Measurements from ENCODE around the gene FOXS1.

The FOXS1 gene

DNA sequence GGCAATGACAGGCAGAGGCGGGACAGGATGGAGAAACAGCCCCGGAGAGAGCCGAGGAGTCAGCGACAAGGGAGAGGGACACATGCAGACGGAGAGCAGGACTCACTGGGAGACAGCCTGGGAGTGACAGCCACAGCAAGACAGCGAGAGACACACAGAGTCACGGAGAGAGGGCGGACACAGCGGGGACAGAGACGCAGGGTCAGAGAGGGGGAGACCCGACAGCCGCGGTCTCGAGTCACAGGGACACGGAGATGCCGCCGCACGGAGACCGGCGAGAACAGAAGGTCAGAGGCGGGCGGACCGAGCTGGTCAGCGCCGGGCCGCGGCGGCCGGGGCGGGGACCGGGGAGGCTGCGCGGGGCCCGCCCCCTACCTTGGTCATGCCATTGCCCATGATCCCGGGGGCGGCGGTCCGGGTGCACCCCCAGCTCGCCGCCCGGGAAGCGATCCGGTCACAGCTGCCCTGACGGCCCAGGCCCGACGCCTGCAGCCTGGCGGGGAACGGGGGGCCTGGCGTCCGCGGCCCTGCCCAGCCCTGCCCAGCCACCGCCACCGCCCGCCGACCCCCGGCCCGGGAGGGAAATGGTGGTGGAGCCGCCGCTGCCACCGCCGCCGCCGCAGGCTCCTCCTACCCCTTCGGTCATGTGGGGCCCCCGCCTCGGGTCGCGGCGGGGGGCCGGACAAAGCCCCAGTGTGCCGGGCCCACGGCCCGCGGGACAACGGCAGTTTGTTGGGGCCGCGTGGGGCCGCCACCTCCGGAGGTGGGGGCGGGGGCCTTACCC is 24.7 kb upstream of the FOXS1 start, which contains the start of the genes DUSP15 and TTLL9:
TSS of gene DUSP15 (minus strand) at position 586 of the 784 bp plus-strand sequence. CDS start at position 396, 190 bp downstream.
TSS of gene TTLL9 (plus strand) at position 693 of the 784 bp plus-strand sequence. CDS start 493 bp downstream, outside the sequence.
- Histone ChIP-seq H3K27me3 (ENCODE audit: control insufficient read depth, insufficient read depth, low read length) (peaks cover 39% of the 10 kb centered on the region), H3K4me3 (ENCODE audit: low read depth, low read length) (peak within 1 kb of the TSS; percentile 85), H3K36me3 (ENCODE audit: control insufficient read depth, insufficient read depth, low read length) (no peaks in the 10 kb centered on the region), H3K9ac (ENCODE audit: low read depth, low read length) (no peak within 1 kb of the TSS; the same call in 1 of the 2 replicates), H3K27ac (ENCODE audit: low read depth, low read length) (no peak within 1 kb of the TSS), H3K9me3 (ENCODE audit: control insufficient read depth, insufficient read depth, low read length) (no peaks in the 10 kb centered on the region), H3K4me1 (ENCODE audit: control insufficient read depth, insufficient read depth, low read length) (no peaks in the 10 kb centered on the region)

DNA sequence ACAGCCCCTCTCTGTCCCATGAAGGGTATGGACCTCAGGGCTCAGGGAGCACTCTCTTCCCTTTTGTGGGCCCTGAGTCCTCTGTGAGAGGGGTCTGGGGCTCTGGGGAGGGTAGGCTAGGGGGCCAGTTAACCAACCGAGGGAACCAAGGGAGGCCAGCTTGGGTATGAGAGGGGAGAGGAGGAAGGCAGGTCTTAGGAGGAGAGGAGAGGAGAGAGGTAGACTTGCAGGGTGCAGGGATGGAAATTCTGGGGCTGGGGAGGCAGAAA is 24.2 kb upstream of the FOXS1 start:
- no peak overlapping the region; the same call in 1 of the 2 replicates for H3K9ac ChIP-seq (ENCODE audit: low read depth, low read length)
- H3K9me3 ChIP-seq (ENCODE audit: control insufficient read depth, insufficient read depth, low read length), result no peaks in the 10 kb centered on the region
- peaks cover 39% of the 10 kb centered on the region for H3K27me3 ChIP-seq (ENCODE audit: control insufficient read depth, insufficient read depth, low read length)
- H3K27ac ChIP-seq (ENCODE audit: low read depth, low read length), result no peak overlapping the region
- no peaks in the 10 kb centered on the region for H3K36me3 ChIP-seq (ENCODE audit: control insufficient read depth, insufficient read depth, low read length)
- H3K4me1 ChIP-seq (ENCODE audit: control insufficient read depth, insufficient read depth, low read length), result no peaks in the 10 kb centered on the region
- H3K4me3 ChIP-seq (ENCODE audit: low read depth, low read length), result peak overlapping the region; percentile 85

GRCh38 chr20:31868853-31869672 is 23.7 kb upstream of the FOXS1 start:
- no peaks in the 10 kb centered on the region for H3K36me3 ChIP-seq (ENCODE audit: control insufficient read depth, insufficient read depth, low read length)
- peaks cover 39% of the 10 kb centered on the region for H3K27me3 ChIP-seq (ENCODE audit: control insufficient read depth, insufficient read depth, low read length)
- no peak overlapping the region for H3K9ac ChIP-seq (ENCODE audit: low read depth, low read length)
- peak overlapping the region; percentile 85; the same call in 1 of the 2 replicates for H3K4me3 ChIP-seq (ENCODE audit: low read depth, low read length)
- H3K9me3 ChIP-seq (ENCODE audit: control insufficient read depth, insufficient read depth, low read length), result no peaks in the 10 kb centered on the region
- H3K27ac ChIP-seq (ENCODE audit: low read depth, low read length), result no peak overlapping the region
- H3K4me1 ChIP-seq (ENCODE audit: control insufficient read depth, insufficient read depth, low read length), result no peaks in the 10 kb centered on the region

GRCh38 chr20:31866221-31866620 is 20.8 kb upstream of the FOXS1 start:
- Histone ChIP-seq H3K36me3 (ENCODE audit: control insufficient read depth, insufficient read depth, low read length) (no peaks in the 10 kb centered on the region), H3K27me3 (ENCODE audit: control insufficient read depth, insufficient read depth, low read length) (peaks cover 26% of the 10 kb centered on the region), H3K27ac (ENCODE audit: low read depth, low read length) (no peak overlapping the region), H3K9me3 (ENCODE audit: control insufficient read depth, insufficient read depth, low read length) (no peaks in the 10 kb centered on the region), H3K4me1 (ENCODE audit: control insufficient read depth, insufficient read depth, low read length) (0 out of 2 replicates have a peak, but pooled peaks cover 5% of the 10 kb centered on the region), H3K4me3 (ENCODE audit: low read depth, low read length) (no peak overlapping the region), H3K9ac (ENCODE audit: low read depth, low read length) (no peak overlapping the region)

- no peaks in the 10 kb centered on the region for H3K9me3 ChIP-seq (ENCODE audit: control insufficient read depth, insufficient read depth, low read length)
- peaks cover 10% of the 10 kb centered on the region; the same call in 1 of the 2 replicates for H3K4me1 ChIP-seq (ENCODE audit: control insufficient read depth, insufficient read depth, low read length)
- H3K9ac ChIP-seq (ENCODE audit: low read depth, low read length), result no peak overlapping the region
Measured at GRCh38 chr20:31864521-31865400, 19.4 kb upstream of the FOXS1 start.

DNA sequence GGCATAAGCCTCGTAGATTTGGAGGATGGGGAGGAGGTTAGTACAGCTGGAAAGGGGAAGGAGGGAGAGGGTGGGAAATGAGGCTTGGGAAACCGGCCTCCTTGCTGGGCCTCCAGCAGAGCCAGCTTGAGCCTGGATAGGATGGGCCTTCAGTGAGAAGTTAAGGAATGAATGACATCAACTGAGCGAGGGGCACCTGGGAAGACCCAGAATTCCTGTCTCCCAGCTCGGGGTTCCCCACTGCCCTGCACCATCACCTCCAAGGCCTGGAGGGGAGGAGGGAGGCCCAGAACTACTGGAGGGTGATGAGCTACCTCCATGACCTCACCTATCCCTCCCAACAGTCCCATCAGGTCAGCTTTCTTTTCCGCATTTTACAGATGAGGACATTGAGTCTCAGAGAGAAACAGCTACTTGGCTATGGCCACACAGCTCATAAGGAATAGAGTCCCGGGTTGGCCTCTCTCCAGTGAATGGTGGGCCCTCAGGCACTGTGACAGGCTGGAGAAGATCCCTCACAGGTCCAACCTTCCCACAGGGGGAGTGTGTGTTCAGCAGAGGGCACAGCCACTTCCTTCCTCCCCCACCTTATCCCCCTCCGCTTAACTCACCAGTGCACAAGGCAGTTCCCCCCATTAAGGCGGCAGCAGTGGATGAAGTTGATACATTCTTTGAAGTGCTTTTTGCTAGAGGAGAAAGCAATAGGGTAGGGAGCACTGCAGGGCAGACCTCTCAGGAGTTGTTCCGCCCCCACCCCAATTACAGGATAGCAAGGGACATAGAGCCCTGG is 18.1 kb upstream of the FOXS1 start:
- Histone ChIP-seq H3K27ac (ENCODE audit: low read depth, low read length) (no peak overlapping the region), H3K36me3 (ENCODE audit: control insufficient read depth, insufficient read depth, low read length) (no peaks in the 10 kb centered on the region), H3K4me1 (ENCODE audit: control insufficient read depth, insufficient read depth, low read length) (peaks cover 10% of the 10 kb centered on the region; the same call in 1 of the 2 replicates), H3K4me3 (ENCODE audit: low read depth, low read length) (no peak overlapping the region), H3K9me3 (ENCODE audit: control insufficient read depth, insufficient read depth, low read length) (no peaks in the 10 kb centered on the region), H3K9ac (ENCODE audit: low read depth, low read length) (no peak overlapping the region), H3K27me3 (ENCODE audit: control insufficient read depth, insufficient read depth, low read length) (peaks cover 11% of the 10 kb centered on the region)

More at GRCh38 chr20:31864521-31865400, 19.4 kb upstream of the FOXS1 start:
- Histone ChIP-seq H3K27me3 (ENCODE audit: control insufficient read depth, insufficient read depth, low read length) (peaks cover 16% of the 10 kb centered on the region), H3K4me3 (ENCODE audit: low read depth, low read length) (no peak overlapping the region), H3K27ac (ENCODE audit: low read depth, low read length) (no peak overlapping the region), H3K36me3 (ENCODE audit: control insufficient read depth, insufficient read depth, low read length) (no peaks in the 10 kb centered on the region)

DNA sequence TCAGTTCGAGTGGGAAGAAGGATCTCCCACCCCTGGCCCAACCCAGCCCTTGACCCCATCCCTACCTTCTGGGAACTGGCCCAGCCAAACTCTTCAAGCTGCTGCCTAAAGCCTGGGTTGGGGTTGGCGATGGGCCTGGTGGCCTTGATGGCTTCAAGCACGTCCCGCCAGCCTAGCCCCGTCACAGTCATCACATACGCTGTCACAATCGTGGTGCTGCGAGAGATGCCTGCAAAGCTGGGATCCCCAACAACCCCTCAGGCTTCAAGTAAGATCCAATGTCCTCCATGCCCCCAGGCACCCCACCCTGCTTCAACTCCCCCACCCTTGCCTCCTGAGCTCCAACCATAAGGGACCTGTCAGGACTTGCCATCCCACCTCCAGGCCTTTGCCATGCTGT is 17.1 kb upstream of the FOXS1 start:
- Histone ChIP-seq H3K9ac (ENCODE audit: low read depth, low read length) (no peak overlapping the region), H3K36me3 (ENCODE audit: control insufficient read depth, insufficient read depth, low read length) (no peaks in the 10 kb centered on the region), H3K27me3 (ENCODE audit: control insufficient read depth, insufficient read depth, low read length) (peaks cover 11% of the 10 kb centered on the region), H3K4me1 (ENCODE audit: control insufficient read depth, insufficient read depth, low read length) (peaks cover 10% of the 10 kb centered on the region; the same call in 1 of the 2 replicates), H3K27ac (ENCODE audit: low read depth, low read length) (peak overlapping the region; percentile 36), H3K9me3 (ENCODE audit: control insufficient read depth, insufficient read depth, low read length) (no peaks in the 10 kb centered on the region), H3K4me3 (ENCODE audit: low read depth, low read length) (peak overlapping the region; percentile 71)

DNA sequence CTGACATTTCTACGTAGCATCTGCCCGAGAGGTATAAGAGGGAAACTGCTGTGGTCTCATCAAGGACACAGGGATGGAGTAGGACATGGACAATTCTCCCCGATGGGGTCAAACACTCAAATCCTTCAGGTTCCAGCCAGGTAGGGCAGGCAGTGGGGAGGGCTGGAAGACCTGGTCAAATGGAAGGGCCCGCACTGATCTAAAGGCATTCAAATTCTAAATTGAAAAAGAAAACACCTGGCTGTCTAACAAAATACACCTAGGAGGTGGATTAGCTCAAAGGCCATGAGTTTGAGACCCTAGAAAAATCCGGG is 16.7 kb upstream of the FOXS1 start:
- peak overlapping the region; percentile 71 for H3K4me3 ChIP-seq (ENCODE audit: low read depth, low read length)
- no peaks in the 10 kb centered on the region for H3K36me3 ChIP-seq (ENCODE audit: control insufficient read depth, insufficient read depth, low read length)
- H3K27me3 ChIP-seq (ENCODE audit: control insufficient read depth, insufficient read depth, low read length), result peaks cover 11% of the 10 kb centered on the region
- no peaks in the 10 kb centered on the region for H3K9me3 ChIP-seq (ENCODE audit: control insufficient read depth, insufficient read depth, low read length)
- H3K9ac ChIP-seq (ENCODE audit: low read depth, low read length), result no peak overlapping the region
- H3K27ac ChIP-seq (ENCODE audit: low read depth, low read length), result peak overlapping the region; percentile 36
- peaks cover 10% of the 10 kb centered on the region; the same call in 1 of the 2 replicates for H3K4me1 ChIP-seq (ENCODE audit: control insufficient read depth, insufficient read depth, low read length)

DNA sequence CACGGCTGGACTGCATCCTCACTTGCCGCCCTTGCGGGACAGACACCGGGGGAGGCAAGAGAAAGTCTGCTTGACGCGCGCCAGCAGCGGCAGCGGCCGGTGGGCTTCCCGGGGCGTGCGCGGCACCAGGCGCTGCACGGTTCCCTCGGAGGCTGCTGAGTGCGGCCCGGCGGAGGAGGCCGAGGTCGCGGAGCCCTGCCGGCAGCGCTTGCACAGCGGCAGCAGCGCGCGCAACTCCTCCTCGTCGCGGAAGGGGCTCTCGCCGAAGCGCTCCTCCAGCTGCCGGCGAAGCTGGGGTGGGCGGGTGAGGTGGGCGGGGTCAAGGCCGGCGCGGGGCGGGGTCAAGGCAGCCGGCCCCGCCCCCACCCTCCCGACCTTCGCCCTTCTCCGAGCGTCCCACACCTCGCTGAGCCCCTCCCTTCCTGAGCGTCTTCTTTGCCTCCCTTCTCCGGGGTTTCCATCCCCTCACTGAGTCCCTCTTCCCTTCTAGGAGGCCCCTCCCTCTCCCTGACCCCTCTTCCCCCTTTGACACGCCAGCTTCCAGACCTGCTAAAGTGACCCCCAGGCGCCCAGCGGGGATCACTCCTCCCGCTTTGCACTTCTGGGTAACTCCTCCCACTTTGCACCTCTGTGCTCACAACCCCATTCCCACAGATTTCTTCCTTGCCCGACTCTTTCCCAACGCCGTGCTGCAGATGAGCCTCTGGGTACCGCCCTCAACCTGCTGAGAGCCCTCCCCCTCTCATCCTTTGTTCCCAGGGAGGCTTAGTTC is 16.2 kb upstream of the FOXS1 start:
- Histone ChIP-seq H3K4me1 (ENCODE audit: control insufficient read depth, insufficient read depth, low read length) (peaks cover 10% of the 10 kb centered on the region; the same call in 1 of the 2 replicates), H3K27me3 (ENCODE audit: control insufficient read depth, insufficient read depth, low read length) (peaks cover 11% of the 10 kb centered on the region), H3K4me3 (ENCODE audit: low read depth, low read length) (peak overlapping the region; percentile 71), H3K27ac (ENCODE audit: low read depth, low read length) (peak overlapping the region; percentile 67), H3K9ac (ENCODE audit: low read depth, low read length) (peak overlapping the region; percentile 48; the same call in 1 of the 2 replicates), H3K36me3 (ENCODE audit: control insufficient read depth, insufficient read depth, low read length) (no peaks in the 10 kb centered on the region), H3K9me3 (ENCODE audit: control insufficient read depth, insufficient read depth, low read length) (no peaks in the 10 kb centered on the region)

Data from HUES48 (cell line).